HCT116 (cell line): ENCODE measurements around the gene MARCHF3. TPM values are rescaled to one million over a fixed set of nuclear protein-coding genes. Genes with fewer than 3 reads are reported as not detected.

Experiments used
- ATAC-seq: fragments of 200-7000 bp; cut with Tn5 transposase; 2 replicates; pipeline ENCODE4 v1.9.1; 2020; ENCODE audit warnings: mild to moderate bottlenecking, moderate library complexity
- BruUV-seq: library from RNA; stranded (reverse); fragments of 400-500 nt; replicated peaks from 2 replicates; lab custom pipeline; 2021; lab: Mats Ljungman, UMichigan
- CTCF ChIA-PET: fragments of 300-600 bp; sonication (Branson Sonifier 250); formaldehyde crosslinking; loops from one replicate; lab custom pipeline; 2021; ENCODE audit warnings: antibody characterized with exemption; lab: Charles Lee
- POLR2A ChIA-PET: fragments of 300-600, 350-600 bp; sonication (Branson Sonifier 250); formaldehyde crosslinking; loops from one replicate; lab custom pipeline; 2021; ENCODE audit warnings: antibody characterized with exemption; lab: Charles Lee
- RAD21 ChIA-PET, 2 experiments: fragments of 300-600 bp; sonication (Branson Sonifier 250); formaldehyde crosslinking; loops; one replicate each; lab custom pipeline; 2023; ENCODE audit warnings: low total read pairs in 2 of 2; ENCODE audit not compliant: uncharacterized antibody in 2 of 2, unreplicated experiment in 2 of 2, low non-redundant PET in 1 of 2; lab: Charles Lee
- DNase-seq: peaks from one replicate; pipeline ENCODE4 v3.0.0-alpha.2; 2010; ENCODE audit warnings: low read depth, low spot score
- H2AFZ ChIP-seq: fragments of 200-600 bp; shearing (Covaris generic), sonication (generic); 2 replicates; pipeline ENCODE4 v1.6.1; 2017; ENCODE audit warnings: low read depth, mixed run types, mixed read lengths, antibody characterized with exemption, low read length; ENCODE audit not compliant: poor library complexity, severe bottlenecking
- H3K27ac ChIP-seq: 2 replicates; pipeline ENCODE4 v1.5.1; 2012; ENCODE audit warnings: low read depth, low read length
- H3K27me3 ChIP-seq: fragments of 200-600 bp; sonication (generic); 2 replicates; pipeline ENCODE4 v1.6.1; 2016; ENCODE audit warnings: mixed run types, low read length, mixed read lengths; ENCODE audit not compliant: insufficient read depth
- H3K36me3 ChIP-seq, 2 experiments: fragments of 200-500 bp in 1 of 2; fragments of 200-600 bp in 1 of 2; sonication (Bioruptor generic) in 1 of 2; sonication (generic) in 1 of 2; 2 replicates each; pipeline versions ENCODE4 v1.5.1 to v1.6.1; 2014 to 2016; ENCODE audit warnings: low read length in 2 of 2, inconsistent platforms in 1 of 2, mixed read lengths in 1 of 2, mixed run types in 1 of 2; ENCODE audit not compliant: insufficient read depth in 2 of 2, control insufficient read depth in 1 of 2
- H3K4me1 ChIP-seq, 2 experiments: fragments of 200-600 bp in 1 of 2; sonication (generic) in 1 of 2; 2 replicates each; pipeline versions ENCODE4 v1.5.1 to v1.6.1; 2012 to 2017; ENCODE audit warnings: low read length in 2 of 2, inconsistent platforms in 1 of 2, mild to moderate bottlenecking in 1 of 2, mixed read lengths in 1 of 2, mixed run types in 1 of 2, moderate library complexity in 1 of 2; ENCODE audit not compliant: insufficient read depth in 2 of 2, control insufficient read depth in 1 of 2
- H3K4me2 ChIP-seq: fragments of 200-600 bp; sonication (generic); 2 replicates; pipeline ENCODE4 v1.6.1; 2017; ENCODE audit warnings: mixed run types, low read length, mixed read lengths
- H3K4me3 ChIP-seq, 2 experiments: fragments of 200-600 bp in 1 of 2; sonication (generic) in 1 of 2; replicated peaks in 1 of 2; 2 replicates each; pipeline ENCODE4 v1.5.1; 2011 to 2016; ENCODE audit warnings: low read length in 2 of 2, control low read depth in 1 of 2, low read depth in 1 of 2, mild to moderate bottlenecking in 1 of 2, mixed read lengths in 1 of 2, mixed run types in 1 of 2
- H3K79me2 ChIP-seq: fragments of 200-600 bp; sonication (generic); 2 replicates; pipeline ENCODE4 v1.6.1; 2017; ENCODE audit warnings: mild to moderate bottlenecking, mixed run types, low read length, moderate library complexity, mixed read lengths; ENCODE audit not compliant: insufficient read depth
- H3K9ac ChIP-seq: fragments of 200-600 bp; sonication (generic); 2 replicates; pipeline ENCODE4 v1.6.1; 2016; ENCODE audit warnings: low read length, mixed read lengths
- H3K9me2 ChIP-seq: fragments of 200-600 bp; sonication (generic), shearing (Covaris generic); 2 replicates; pipeline ENCODE4 v1.6.1; 2017; ENCODE audit warnings: mixed run types, mild to moderate bottlenecking, moderate library complexity; ENCODE audit not compliant: insufficient read depth
- H3K9me3 ChIP-seq, 2 experiments: fragments of 200-500 bp in 1 of 2; fragments of 200-600 bp in 1 of 2; sonication (Bioruptor generic) in 1 of 2; sonication (generic) in 1 of 2; 2 replicates each; pipeline ENCODE4 v1.6.1; 2014 to 2017; ENCODE audit warnings: low read length in 2 of 2, mixed read lengths in 2 of 2, inconsistent platforms in 1 of 2, low read depth in 1 of 2, mild to moderate bottlenecking in 1 of 2, mixed run types in 1 of 2, moderate library complexity in 1 of 2; ENCODE audit not compliant: control insufficient read depth in 1 of 2, insufficient read depth in 1 of 2
- H4K20me1 ChIP-seq: fragments of 200-600 bp; sonication (generic), shearing (Covaris generic); 2 replicates; pipeline ENCODE4 v1.6.1; 2017; ENCODE audit warnings: mixed run types, mild to moderate bottlenecking, moderate library complexity; ENCODE audit not compliant: insufficient read depth
- CBX3 ChIP-seq: IDR thresholded peaks from 2 replicates; pipeline ENCODE4 v1.6.1; 2012; ENCODE audit warnings: low read depth
- CEBPB ChIP-seq: IDR thresholded peaks from 2 replicates; pipeline ENCODE4 v1.6.1; 2012; ENCODE audit warnings: low read depth
- EGR1 ChIP-seq: IDR thresholded peaks from 2 replicates; pipeline ENCODE4 v1.6.1; 2012; ENCODE audit warnings: low read depth
- ELF1 ChIP-seq: IDR thresholded peaks from 2 replicates; pipeline ENCODE4 v1.6.1; 2012; ENCODE audit warnings: low read depth, borderline replicate concordance
- POLR2AphosphoS5 ChIP-seq: IDR thresholded peaks from 2 replicates; pipeline ENCODE4 v1.6.1; 2011; ENCODE audit warnings: mild to moderate bottlenecking, low read depth, low read length, moderate library complexity
- RAD21 ChIP-seq: IDR thresholded peaks from 2 replicates; pipeline ENCODE4 v1.6.1; 2012; ENCODE audit warnings: low read depth, mild to moderate bottlenecking
- SIN3A ChIP-seq: IDR thresholded peaks from 2 replicates; pipeline ENCODE4 v1.6.1; 2012; ENCODE audit warnings: low read depth
- SRF ChIP-seq: IDR thresholded peaks from 2 replicates; pipeline ENCODE4 v1.6.1; 2012; ENCODE audit warnings: low read depth
- YY1 ChIP-seq: IDR thresholded peaks from 2 replicates; pipeline ENCODE4 v1.6.1; 2011; ENCODE audit warnings: low read length, low read depth, moderate library complexity, mild to moderate bottlenecking; ENCODE audit not compliant: insufficient replicate concordance; ENCODE audit errors: extremely low read depth
- intact Hi-C: fragments of 100-400 bp; cut with micrococcal nuclease; formaldehyde crosslinking; loops from 2 replicates; pipeline ENCODE4 v1.10.0; 2022
- total RNA-seq: library from RNA; stranded (reverse); gene quantifications from one replicate; pipeline ENCODE4 v1.2.1, GENCODE V29; 2021; ENCODE audit not compliant: unreplicated experiment
- TF ChIP-seq, protein P1 (sequence below): IDR thresholded peaks from 2 replicates; pipeline ENCODE4 v1.6.1; 2011; ENCODE audit warnings: mild to moderate bottlenecking, low read length, moderate library complexity; ENCODE audit not compliant: insufficient replicate concordance; ENCODE audit errors: extremely low read depth
- TF ChIP-seq, protein P2 (sequence below), 3 experiments: fragments of 200-600 bp in 1 of 3; sonication (generic) in 1 of 3; IDR thresholded peaks in 2 of 3; conservative IDR thresholded peaks in 1 of 3; 2 replicates each; pipeline ENCODE4 v1.5.1; 2012 to 2017; ENCODE audit warnings: low read depth in 2 of 3, low read length in 2 of 3, antibody characterized with exemption in 1 of 3, borderline replicate concordance in 1 of 3, control low read depth in 1 of 3, mild to moderate bottlenecking in 1 of 3, mixed read lengths in 1 of 3, mixed run types in 1 of 3, moderate library complexity in 1 of 3; ENCODE audit not compliant: insufficient read depth in 1 of 3
- TF ChIP-seq, protein P3 (sequence below): IDR thresholded peaks from 2 replicates; pipeline ENCODE4 v1.6.1; 2012
- TF ChIP-seq, protein P4 (sequence below): IDR thresholded peaks from 2 replicates; pipeline ENCODE4 v1.6.1; 2012; ENCODE audit warnings: low read depth

MARCHF3 gene
- total RNA-seq, 1 experiment from 2014 or later = 2.3 TPM

DNA sequence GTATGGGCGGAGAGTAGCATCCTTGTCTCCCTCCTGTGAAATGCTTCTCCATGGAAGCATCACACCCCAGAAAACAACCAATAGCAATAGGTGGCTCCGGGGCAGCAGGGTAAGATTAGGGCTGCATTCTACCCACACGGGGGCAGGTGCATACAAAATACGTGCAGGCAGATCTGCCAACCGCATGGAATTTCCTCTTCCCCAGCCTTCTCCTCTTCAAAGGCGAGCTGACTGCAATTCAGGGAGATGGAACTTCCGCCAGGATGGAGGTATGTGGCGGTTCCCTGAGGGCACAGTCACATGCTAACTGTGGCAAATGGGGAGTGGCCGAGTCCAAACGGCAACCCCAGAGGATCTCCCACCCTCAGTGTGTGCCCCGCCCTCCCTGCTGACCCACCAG, 171.9 kb downstream of the MARCHF3 start:
- ChIA-PET POLR2A (no interaction called here), CTCF (no interaction called here), RAD21 (no interaction called here)
- Histone ChIP-seq H2AFZ (no peak overlapping the region), H3K79me2 (no peaks in the 10 kb centered on the region), H3K9me3 (no peaks in the 10 kb centered on the region), H3K9ac (no peak overlapping the region), H3K4me1 (no peaks in the 10 kb centered on the region), H3K27ac (no peak overlapping the region), H4K20me1 (no peaks in the 10 kb centered on the region), H3K9me2 (no peaks in the 10 kb centered on the region), H3K4me3 (no peak overlapping the region)
- intact Hi-C loops = no loop called here
- DNase-seq = no peak
- TF ChIP-seq, protein P1, sequence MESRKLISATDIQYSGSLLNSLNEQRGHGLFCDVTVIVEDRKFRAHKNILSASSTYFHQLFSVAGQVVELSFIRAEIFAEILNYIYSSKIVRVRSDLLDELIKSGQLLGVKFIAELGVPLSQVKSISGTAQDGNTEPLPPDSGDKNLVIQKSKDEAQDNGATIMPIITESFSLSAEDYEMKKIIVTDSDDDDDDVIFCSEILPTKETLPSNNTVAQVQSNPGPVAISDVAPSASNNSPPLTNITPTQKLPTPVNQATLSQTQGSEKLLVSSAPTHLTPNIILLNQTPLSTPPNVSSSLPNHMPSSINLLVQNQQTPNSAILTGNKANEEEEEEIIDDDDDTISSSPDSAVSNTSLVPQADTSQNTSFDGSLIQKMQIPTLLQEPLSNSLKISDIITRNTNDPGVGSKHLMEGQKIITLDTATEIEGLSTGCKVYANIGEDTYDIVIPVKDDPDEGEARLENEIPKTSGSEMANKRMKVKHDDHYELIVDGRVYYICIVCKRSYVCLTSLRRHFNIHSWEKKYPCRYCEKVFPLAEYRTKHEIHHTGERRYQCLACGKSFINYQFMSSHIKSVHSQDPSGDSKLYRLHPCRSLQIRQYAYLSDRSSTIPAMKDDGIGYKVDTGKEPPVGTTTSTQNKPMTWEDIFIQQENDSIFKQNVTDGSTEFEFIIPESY = no peak
- TF ChIP-seq EGR1 (no peak), RAD21 (no peak), CBX3 (no peak), POLR2AphosphoS5 (no peak), SRF (no peak), SIN3A (no peak), ELF1 (no peak), YY1 (no peak), CEBPB (no peak)
- TF ChIP-seq, protein P2, sequence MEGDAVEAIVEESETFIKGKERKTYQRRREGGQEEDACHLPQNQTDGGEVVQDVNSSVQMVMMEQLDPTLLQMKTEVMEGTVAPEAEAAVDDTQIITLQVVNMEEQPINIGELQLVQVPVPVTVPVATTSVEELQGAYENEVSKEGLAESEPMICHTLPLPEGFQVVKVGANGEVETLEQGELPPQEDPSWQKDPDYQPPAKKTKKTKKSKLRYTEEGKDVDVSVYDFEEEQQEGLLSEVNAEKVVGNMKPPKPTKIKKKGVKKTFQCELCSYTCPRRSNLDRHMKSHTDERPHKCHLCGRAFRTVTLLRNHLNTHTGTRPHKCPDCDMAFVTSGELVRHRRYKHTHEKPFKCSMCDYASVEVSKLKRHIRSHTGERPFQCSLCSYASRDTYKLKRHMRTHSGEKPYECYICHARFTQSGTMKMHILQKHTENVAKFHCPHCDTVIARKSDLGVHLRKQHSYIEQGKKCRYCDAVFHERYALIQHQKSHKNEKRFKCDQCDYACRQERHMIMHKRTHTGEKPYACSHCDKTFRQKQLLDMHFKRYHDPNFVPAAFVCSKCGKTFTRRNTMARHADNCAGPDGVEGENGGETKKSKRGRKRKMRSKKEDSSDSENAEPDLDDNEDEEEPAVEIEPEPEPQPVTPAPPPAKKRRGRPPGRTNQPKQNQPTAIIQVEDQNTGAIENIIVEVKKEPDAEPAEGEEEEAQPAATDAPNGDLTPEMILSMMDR (IDR thresholded peaks at IDR 0.05 in 2 of 3, conservative IDR thresholded peaks at IDR 0.05 in 1 of 3; ENCODE audit: borderline replicate concordance in 1 of 3, insufficient read depth in 1 of 3, low read depth in 2 of 3, low read length in 2 of 3) = no peak
- TF ChIP-seq, protein P3, sequence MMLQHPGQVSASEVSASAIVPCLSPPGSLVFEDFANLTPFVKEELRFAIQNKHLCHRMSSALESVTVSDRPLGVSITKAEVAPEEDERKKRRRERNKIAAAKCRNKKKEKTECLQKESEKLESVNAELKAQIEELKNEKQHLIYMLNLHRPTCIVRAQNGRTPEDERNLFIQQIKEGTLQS = no peak
- TF ChIP-seq, protein P4, sequence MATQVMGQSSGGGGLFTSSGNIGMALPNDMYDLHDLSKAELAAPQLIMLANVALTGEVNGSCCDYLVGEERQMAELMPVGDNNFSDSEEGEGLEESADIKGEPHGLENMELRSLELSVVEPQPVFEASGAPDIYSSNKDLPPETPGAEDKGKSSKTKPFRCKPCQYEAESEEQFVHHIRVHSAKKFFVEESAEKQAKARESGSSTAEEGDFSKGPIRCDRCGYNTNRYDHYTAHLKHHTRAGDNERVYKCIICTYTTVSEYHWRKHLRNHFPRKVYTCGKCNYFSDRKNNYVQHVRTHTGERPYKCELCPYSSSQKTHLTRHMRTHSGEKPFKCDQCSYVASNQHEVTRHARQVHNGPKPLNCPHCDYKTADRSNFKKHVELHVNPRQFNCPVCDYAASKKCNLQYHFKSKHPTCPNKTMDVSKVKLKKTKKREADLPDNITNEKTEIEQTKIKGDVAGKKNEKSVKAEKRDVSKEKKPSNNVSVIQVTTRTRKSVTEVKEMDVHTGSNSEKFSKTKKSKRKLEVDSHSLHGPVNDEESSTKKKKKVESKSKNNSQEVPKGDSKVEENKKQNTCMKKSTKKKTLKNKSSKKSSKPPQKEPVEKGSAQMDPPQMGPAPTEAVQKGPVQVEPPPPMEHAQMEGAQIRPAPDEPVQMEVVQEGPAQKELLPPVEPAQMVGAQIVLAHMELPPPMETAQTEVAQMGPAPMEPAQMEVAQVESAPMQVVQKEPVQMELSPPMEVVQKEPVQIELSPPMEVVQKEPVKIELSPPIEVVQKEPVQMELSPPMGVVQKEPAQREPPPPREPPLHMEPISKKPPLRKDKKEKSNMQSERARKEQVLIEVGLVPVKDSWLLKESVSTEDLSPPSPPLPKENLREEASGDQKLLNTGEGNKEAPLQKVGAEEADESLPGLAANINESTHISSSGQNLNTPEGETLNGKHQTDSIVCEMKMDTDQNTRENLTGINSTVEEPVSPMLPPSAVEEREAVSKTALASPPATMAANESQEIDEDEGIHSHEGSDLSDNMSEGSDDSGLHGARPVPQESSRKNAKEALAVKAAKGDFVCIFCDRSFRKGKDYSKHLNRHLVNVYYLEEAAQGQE = no peak
- TF ChIP-seq, all 23 proteins: peak for 0
- no peak overlapping the region for H3K4me2 ChIP-seq
- BruUV-seq = no TSS peak
- H3K27me3 ChIP-seq = no peaks in the 10 kb centered on the region
- ATAC-seq = no peak
- H3K36me3 ChIP-seq = no peaks in the 10 kb centered on the region; a peak in 1 of 4 replicates
